Stimulated activated CD8-positive, alpha-beta memory T cell treated with anti-CD3 and anti-CD28 coated beads, Interleukin-2, amount 100 ng/mL, for 48 hours (primary cell): ENCODE measurements around the gene KRT78.
"Not testable (repeated sequence)": the region's sequence is repeated elsewhere in the genome, so short reads cannot be mapped to it uniquely, and the experiment has no call there.

ENCODE experiments used
- DNase-seq, 2 donors: peaks; one replicate each; pipeline ENCODE4 v3.0.0-alpha.2; 2020; ENCODE audit warnings: low read depth in 2 of 2

Gene KRT78

GRCh38 chr12:52871291-52872039, 22.7 kb upstream of the KRT78 start:
- no peak for DNase-seq

GRCh38 chr12:52870361-52871290, 21.8 kb upstream of the KRT78 start:
- peak; percentile 76 to 80 for DNase-seq

GRCh38 chr12:52867642-52868041, 18.8 kb upstream of the KRT78 start:
- no peak for DNase-seq

- DNase-seq: no peak
These were observed 18.4 kb upstream of the KRT78 start for GRCh38 chr12:52867152-52867551.

GRCh38 chr12:52865090-52865944, 16.5 kb upstream of the KRT78 start:
- DNase-seq: no peak

- no peak for DNase-seq
These were observed 13.2 kb upstream of the KRT78 start for GRCh38 chr12:52862023-52862422.

- no peak for DNase-seq
These were observed 12.7 kb upstream of the KRT78 start for GRCh38 chr12:52861511-52861910.

GRCh38 chr12:52860102-52860823, 11.5 kb upstream of the KRT78 start:
- DNase-seq: no peak

GRCh38 chr12:52857500-52857899, 8.7 kb upstream of the KRT78 start:
- no peak for DNase-seq

- DNase-seq: no peak
These were observed 8.0 kb upstream of the KRT78 start for GRCh38 chr12:52856787-52857186.

GRCh38 chr12:52856077-52856476, 7.3 kb upstream of the KRT78 start:
- DNase-seq: not testable (repeated sequence)

GRCh38 chr12:52851787-52852186, 3.0 kb upstream of the KRT78 start:
- DNase-seq: no peak

- DNase-seq: no peak
These were observed 1.9 kb upstream of the KRT78 start for GRCh38 chr12:52850681-52851080.

GRCh38 chr12:52849511-52849910, 717 bp upstream of the KRT78 start:
- DNase-seq: no peak

- DNase-seq: no peak
These were observed 1.3 kb downstream of the KRT78 start for GRCh38 chr12:52847335-52848102.

- DNase-seq: no peak
These were observed 2.3 kb downstream of the KRT78 start for GRCh38 chr12:52846356-52846970.

- no peak for DNase-seq
These were observed 2.8 kb downstream of the KRT78 start for GRCh38 chr12:52845946-52846345.

GRCh38 chr12:52844386-52844785, 4.4 kb downstream of the KRT78 start:
- no peak for DNase-seq

GRCh38 chr12:52839436-52840105, 9.2 kb downstream of the KRT78 start:
- DNase-seq: no peak
